ENCODE results near the gene SYT3.

- TF ChIP-seq CTCF (IDR thresholded peaks at IDR 0.05; ENCODE audit: low read depth, low read length, missing input control) (no peak), EGR1 (IDR thresholded peaks at IDR 0.05; ENCODE audit: low read depth in 2 of 2) (no peak), MAX (IDR thresholded peaks at IDR 0.05) (no peak), RAD21 (IDR thresholded peaks at IDR 0.05) (no peak), YY1 (IDR thresholded peaks at IDR 0.05) (no peak), FOXA2 (IDR thresholded peaks at IDR 0.05) (no peak), REST (IDR thresholded peaks at IDR 0.05) (no peak), HNF4A (conservative IDR thresholded peaks at IDR 0.05) (no peak), TAF1 (conservative IDR thresholded peaks at IDR 0.05) (no peak), ZBTB33 (IDR thresholded peaks at IDR 0.05) (no peak)
These were observed 31.6 kb downstream of the SYT3 start for GRCh38 chr19:50607874-50608785.
